ENCODE measurements around the gene TMEM191C.
"Not testable (repeated sequence)": the region's sequence is repeated elsewhere in the genome, so short reads cannot be mapped to it uniquely, and the experiment has no call there.

Gene TMEM191C

GRCh38 chr22:21467337-21468193, at the start of gene TMEM191C:
TMEM191C (plus strand) TSS chr22:21467387; CDS start chr22:21467460, 73 bp downstream.
- not testable (repeated sequence) for TF ChIP-seq CTCF (IDR thresholded peaks at IDR 0.05)

GRCh38 chr22:21443057-21443734, 24.0 kb upstream of the TMEM191C start:
- no peak for TF ChIP-seq CTCF (IDR thresholded peaks at IDR 0.05)

GRCh38 chr22:21443735-21444421, 23.3 kb upstream of the TMEM191C start:
- TF ChIP-seq CTCF (IDR thresholded peaks at IDR 0.05) = no peak

- TF ChIP-seq CTCF (IDR thresholded peaks at IDR 0.05) = no peak
Observed at GRCh38 chr22:21444701-21445436, 22.3 kb upstream of the TMEM191C start.

- TF ChIP-seq CTCF (IDR thresholded peaks at IDR 0.05) = no peak
Observed at GRCh38 chr22:21445437-21446127, 21.6 kb upstream of the TMEM191C start.

GRCh38 chr22:21446128-21446826, 20.9 kb upstream of the TMEM191C start:
- no peak for TF ChIP-seq CTCF (IDR thresholded peaks at IDR 0.05)

Data from LNCAP (cell line).